Activated CD4-positive, alpha-beta T cell treated with anti-CD3 and anti-CD28 coated beads, Interleukin-2, amount 10 ng/mL, durations not matched to agents 24 days and 14 days (primary cell): Measurements from ENCODE around the gene INPP4B. TPM values are rescaled to one million over a fixed set of nuclear protein-coding genes. Genes with fewer than 3 reads are reported as not detected.

ENCODE experiments used
- DNase-seq: peaks from one replicate; pipeline ENCODE4 v3.0.0; 2022
- H3K27ac Mint-ChIP-seq: one replicate; pipeline ENCODE4 v1.8.0; 2022; ENCODE audit warnings: mild to moderate bottlenecking, mixed read lengths
- H3K27me3 Mint-ChIP-seq: one replicate; pipeline ENCODE4 v1.8.0; 2022; ENCODE audit warnings: mixed read lengths
- H3K36me3 Mint-ChIP-seq: one replicate; pipeline ENCODE4 v1.8.0; 2022; ENCODE audit warnings: low read depth, mild to moderate bottlenecking, mixed read lengths
- H3K4me1 Mint-ChIP-seq: one replicate; pipeline ENCODE4 v1.8.0; 2021; ENCODE audit warnings: mixed read lengths
- H3K4me3 Mint-ChIP-seq: one replicate; pipeline ENCODE4 v1.8.0; 2022; ENCODE audit warnings: mild to moderate bottlenecking, moderate library complexity, mixed read lengths
- H3K9me3 Mint-ChIP-seq: one replicate; pipeline ENCODE4 v1.8.0; 2021; ENCODE audit warnings: mixed read lengths
- intact Hi-C: fragments of 100-400 bp; cut with micrococcal nuclease; formaldehyde crosslinking; loops from one replicate; pipeline ENCODE4 v1.15.1; 2023
- total RNA-seq: library from RNA; stranded (reverse); gene quantifications from 2 replicates; pipeline ENCODE4 v1.2.3, GENCODE V29; 2022

INPP4B gene
- total RNA-seq, 1 donor from 2014 or later = 42.5 TPM

GRCh38 chr4:142565771-142566170 is 280.3 kb downstream of the INPP4B start:
- intact Hi-C loops = loop anchor here (1.0 to 5.0 kb wide), 12 partner anchors 9 to 622 kb away; partner anchors contain the start of gene INPP4B
- Mint-ChIP-seq H3K4me3 (peak overlapping the region; percentile 85), H3K27ac (peak overlapping the region; percentile 93), H3K9me3 (peaks cover 4% of the 10 kb centered on the region), H3K36me3 (peaks cover 9% of the 10 kb centered on the region), H3K27me3 (no peaks in the 10 kb centered on the region), H3K4me1 (peaks cover 36% of the 10 kb centered on the region)
- DNase-seq = peak; percentile 81

GRCh38 chr4:142563682-142564291 is 282.3 kb downstream of the INPP4B start:
- Mint-ChIP-seq H3K27ac (peak overlapping the region; percentile 47), H3K36me3 (peaks cover 5% of the 10 kb centered on the region), H3K4me3 (peak overlapping the region; percentile 0), H3K27me3 (no peaks in the 10 kb centered on the region), H3K4me1 (peaks cover 39% of the 10 kb centered on the region), H3K9me3 (peaks cover 4% of the 10 kb centered on the region)
- intact Hi-C loops = no loop called here
- DNase-seq = no peak

DNA sequence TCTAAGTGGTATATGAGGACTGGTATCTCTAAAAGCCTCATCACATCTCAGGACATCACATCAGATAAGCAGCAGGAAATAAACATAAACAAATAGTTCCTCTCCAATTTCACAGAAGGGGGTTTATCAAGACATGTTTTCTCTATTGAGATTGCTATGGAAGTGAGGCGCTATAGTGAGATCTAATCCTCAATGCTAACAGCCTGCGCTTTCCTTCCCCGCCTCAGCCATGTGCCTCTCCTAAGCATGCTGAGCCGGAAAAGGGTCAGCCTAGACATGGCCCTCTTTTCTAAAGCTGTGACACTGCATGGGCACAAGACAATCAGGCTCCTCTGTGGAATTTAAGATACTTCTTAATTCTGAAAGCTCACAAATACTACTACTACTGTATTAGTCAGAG is 286.1 kb downstream of the INPP4B start:
- no peak for DNase-seq
- Mint-ChIP-seq H3K4me1 (peaks cover 48% of the 10 kb centered on the region), H3K36me3 (peaks cover 2% of the 10 kb centered on the region), H3K27ac (no peak overlapping the region), H3K27me3 (no peaks in the 10 kb centered on the region), H3K4me3 (peak overlapping the region; percentile 5), H3K9me3 (peaks cover 4% of the 10 kb centered on the region)
- intact Hi-C loops = no loop called here

DNA sequence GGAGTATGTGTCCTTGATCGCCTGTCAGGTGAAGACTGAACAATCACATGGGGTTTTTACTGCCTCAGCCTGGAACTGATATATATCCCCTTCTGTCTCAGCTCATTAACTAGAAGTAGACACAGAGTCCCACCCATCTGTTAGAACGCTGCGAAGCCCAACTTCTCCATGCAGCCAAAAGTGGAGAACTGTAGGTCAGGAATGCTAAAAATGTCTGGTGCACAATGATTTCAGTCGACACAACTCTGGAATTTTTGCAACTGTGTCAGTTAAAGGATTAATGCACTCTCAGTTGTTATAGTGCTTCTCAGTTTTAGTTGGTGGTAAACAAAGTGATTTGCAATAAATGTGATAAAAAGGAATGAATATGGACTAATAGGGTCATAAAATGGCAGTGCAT is 287.2 kb downstream of the INPP4B start:
- no peak overlapping the region for H3K4me3 Mint-ChIP-seq
- no peak for DNase-seq
- H3K9me3 Mint-ChIP-seq = peaks cover 7% of the 10 kb centered on the region
- no peaks in the 10 kb centered on the region for H3K27me3 Mint-ChIP-seq
- intact Hi-C loops = no loop called here
- peaks cover 7% of the 10 kb centered on the region for H3K36me3 Mint-ChIP-seq
- peaks cover 47% of the 10 kb centered on the region for H3K4me1 Mint-ChIP-seq
- H3K27ac Mint-ChIP-seq = no peak overlapping the region

DNA sequence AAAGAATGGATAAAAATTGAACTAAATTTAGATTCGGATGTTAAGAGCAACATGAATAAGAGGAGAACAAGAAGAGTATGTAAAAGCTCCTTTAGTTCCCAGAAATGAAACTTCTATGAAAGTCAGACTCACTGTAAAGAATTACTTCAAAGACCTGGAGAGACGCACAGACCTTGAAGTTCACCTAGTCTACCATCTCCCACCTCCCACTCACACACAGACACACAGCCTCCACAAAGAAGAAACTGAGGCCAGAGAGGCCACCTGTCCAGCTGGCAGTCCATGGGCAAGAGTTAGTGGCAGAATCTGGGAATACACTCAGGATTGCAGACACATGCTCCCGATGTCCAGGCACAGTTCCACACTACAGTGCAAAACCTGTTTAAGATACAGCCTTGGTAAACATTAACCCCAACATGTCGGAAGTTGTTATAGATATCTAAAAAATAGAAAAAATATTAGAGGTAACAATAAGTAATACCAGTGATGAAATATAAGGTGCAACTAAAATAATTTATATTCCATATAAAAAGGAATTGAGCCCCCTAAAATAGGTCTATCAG is 288.8 kb downstream of the INPP4B start:
- Mint-ChIP-seq H3K27ac (peak overlapping the region; percentile 83), H3K4me1 (peaks cover 51% of the 10 kb centered on the region), H3K27me3 (no peaks in the 10 kb centered on the region), H3K9me3 (peaks cover 3% of the 10 kb centered on the region), H3K4me3 (peak overlapping the region; percentile 64), H3K36me3 (peaks cover 5% of the 10 kb centered on the region)
- intact Hi-C loops = loop anchor here (2.0 kb wide), 1 partner anchor 151 kb away; no protein-coding TSS in a partner anchor
- DNase-seq = peak; percentile 63

GRCh38 chr4:142556570-142557238 is 289.4 kb downstream of the INPP4B start:
- Mint-ChIP-seq H3K27me3 (no peaks in the 10 kb centered on the region), H3K36me3 (peaks cover 5% of the 10 kb centered on the region), H3K27ac (peak overlapping the region; percentile 83), H3K9me3 (peaks cover 3% of the 10 kb centered on the region), H3K4me3 (peak overlapping the region; percentile 64), H3K4me1 (peaks cover 56% of the 10 kb centered on the region)
- peak; percentile 66 for DNase-seq
- intact Hi-C loops = loop anchor here (1.0 to 2.0 kb wide), 2 partner anchors 9 to 150 kb away; no protein-coding TSS in a partner anchor

DNA sequence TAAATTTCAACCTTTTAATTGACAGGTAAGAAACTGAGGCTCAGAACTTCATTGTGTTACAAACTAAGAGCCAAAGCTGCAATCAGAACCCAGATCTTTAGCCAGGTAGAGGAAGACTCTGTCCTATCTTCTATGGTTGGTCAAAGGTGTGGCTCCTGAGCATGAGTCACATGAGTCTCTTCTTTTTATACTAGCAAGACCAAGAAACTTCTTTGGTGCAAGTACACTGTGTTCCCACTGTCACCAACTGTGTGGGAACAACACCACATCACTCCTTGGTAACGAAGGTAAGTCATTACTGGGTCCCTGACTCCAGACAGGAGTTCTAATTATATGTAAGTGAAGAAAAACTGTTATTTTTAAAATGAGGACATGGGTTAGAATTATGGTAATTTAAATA is 290.1 kb downstream of the INPP4B start:
- intact Hi-C loops = loop anchor here (1.0 to 2.0 kb wide), 2 partner anchors 9 to 149 kb away; no protein-coding TSS in a partner anchor
- Mint-ChIP-seq H3K9me3 (peaks cover 3% of the 10 kb centered on the region), H3K4me3 (peak overlapping the region; percentile 64), H3K36me3 (peaks cover 5% of the 10 kb centered on the region), H3K27me3 (no peaks in the 10 kb centered on the region), H3K27ac (peak overlapping the region; percentile 83), H3K4me1 (peaks cover 63% of the 10 kb centered on the region)
- no peak for DNase-seq

- Mint-ChIP-seq H3K27ac (peak overlapping the region; percentile 35), H3K36me3 (peaks cover 5% of the 10 kb centered on the region), H3K9me3 (peaks cover 3% of the 10 kb centered on the region), H3K27me3 (no peaks in the 10 kb centered on the region), H3K4me3 (no peak overlapping the region), H3K4me1 (peaks cover 68% of the 10 kb centered on the region)
- DNase-seq = no peak
- intact Hi-C loops = loop anchor here (5.0 kb wide), 1 partner anchor 268 kb away; no protein-coding TSS in a partner anchor
These were observed 291.7 kb downstream of the INPP4B start for GRCh38 chr4:142554412-142554811.

- Mint-ChIP-seq H3K4me3 (peak overlapping the region; percentile 15), H3K9me3 (peaks cover 3% of the 10 kb centered on the region), H3K27ac (peak overlapping the region; percentile 66), H3K27me3 (no peaks in the 10 kb centered on the region), H3K4me1 (peaks cover 57% of the 10 kb centered on the region), H3K36me3 (peaks cover 7% of the 10 kb centered on the region)
- no peak for DNase-seq
- intact Hi-C loops = loop anchor here (2.0 to 5.0 kb wide), 4 partner anchors 17 to 295 kb away; partner anchors contain the start of gene INPP4B
These were observed 294.4 kb downstream of the INPP4B start for GRCh38 chr4:142551517-142552305.

DNA sequence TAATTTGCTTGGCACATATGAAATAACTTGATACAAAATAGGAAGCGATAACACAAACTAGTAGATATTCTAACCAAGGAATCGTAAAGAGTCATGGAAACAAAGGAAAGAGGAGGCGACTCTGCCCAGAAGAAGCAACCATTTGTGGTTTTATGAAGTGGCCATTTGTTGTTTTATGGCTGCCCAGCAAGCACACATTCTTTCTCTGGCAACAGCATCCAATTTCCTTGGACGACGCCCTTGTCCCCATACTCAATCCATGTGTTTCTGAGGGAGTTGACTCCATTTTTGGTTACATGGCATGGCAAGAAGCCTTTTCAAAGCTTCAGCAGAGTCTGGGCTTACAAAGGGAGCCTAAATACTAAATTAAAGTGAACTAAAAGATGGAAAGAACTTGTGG is 295.1 kb downstream of the INPP4B start:
- peaks cover 50% of the 10 kb centered on the region for H3K4me1 Mint-ChIP-seq
- DNase-seq = no peak
- H3K36me3 Mint-ChIP-seq = peaks cover 7% of the 10 kb centered on the region
- H3K27me3 Mint-ChIP-seq = no peaks in the 10 kb centered on the region
- no peak overlapping the region for H3K4me3 Mint-ChIP-seq
- H3K9me3 Mint-ChIP-seq = peaks cover 6% of the 10 kb centered on the region
- intact Hi-C loops = loop anchor here (1.0 to 5.0 kb wide), 5 partner anchors 15 to 296 kb away; partner anchors contain the start of gene INPP4B
- peak overlapping the region; percentile 66 for H3K27ac Mint-ChIP-seq

GRCh38 chr4:142549726-142550463 is 296.2 kb downstream of the INPP4B start:
- no peak for DNase-seq
- H3K27ac Mint-ChIP-seq = peak overlapping the region; percentile 57
- peaks cover 7% of the 10 kb centered on the region for H3K36me3 Mint-ChIP-seq
- peaks cover 7% of the 10 kb centered on the region for H3K9me3 Mint-ChIP-seq
- no peaks in the 10 kb centered on the region for H3K27me3 Mint-ChIP-seq
- H3K4me1 Mint-ChIP-seq = peaks cover 44% of the 10 kb centered on the region
- intact Hi-C loops = loop anchor here (1.0 to 5.0 kb wide), 5 partner anchors 15 to 297 kb away; partner anchors contain the start of gene INPP4B
- no peak overlapping the region for H3K4me3 Mint-ChIP-seq

GRCh38 chr4:142549248-142549647 is 296.9 kb downstream of the INPP4B start:
- intact Hi-C loops = no loop called here
- H3K27ac Mint-ChIP-seq = no peak overlapping the region
- H3K36me3 Mint-ChIP-seq = peaks cover 4% of the 10 kb centered on the region
- H3K4me1 Mint-ChIP-seq = peaks cover 41% of the 10 kb centered on the region
- H3K27me3 Mint-ChIP-seq = no peaks in the 10 kb centered on the region
- DNase-seq = no peak
- no peak overlapping the region for H3K4me3 Mint-ChIP-seq
- peaks cover 4% of the 10 kb centered on the region for H3K9me3 Mint-ChIP-seq

DNA sequence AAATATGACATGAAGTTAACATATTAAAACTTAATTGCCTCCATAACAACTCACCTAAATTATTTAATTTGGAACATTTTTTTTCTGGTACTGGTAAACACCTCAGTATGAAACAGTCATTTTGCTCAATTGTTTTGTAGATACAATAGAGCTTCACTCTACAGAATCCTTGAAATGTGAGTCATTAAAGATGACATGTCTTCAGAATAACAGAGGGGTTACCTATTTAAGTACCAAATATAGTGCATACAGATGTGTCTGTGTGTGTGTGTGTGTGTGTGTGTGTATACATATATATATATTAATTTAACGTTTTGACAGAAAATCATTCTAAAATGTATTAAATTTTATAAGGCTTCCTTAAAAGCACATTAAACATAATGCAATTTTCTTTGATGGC is 297.6 kb downstream of the INPP4B start:
- Mint-ChIP-seq H3K36me3 (peaks cover 2% of the 10 kb centered on the region), H3K9me3 (peaks cover 4% of the 10 kb centered on the region), H3K27ac (no peak overlapping the region), H3K27me3 (no peaks in the 10 kb centered on the region), H3K4me3 (no peak overlapping the region), H3K4me1 (peaks cover 38% of the 10 kb centered on the region)
- intact Hi-C loops = no loop called here
- no peak for DNase-seq
